ENCODE measurements around the gene ZC2HC1B. TPM values are rescaled to one million over a fixed set of nuclear protein-coding genes. Genes with fewer than 3 reads are reported as not detected.
"Not testable (repeated sequence)": the region's sequence is repeated elsewhere in the genome, so short reads cannot be mapped to it uniquely, and the experiment has no call there.

The ZC2HC1B gene
- total RNA-seq, 3 donors from 2014 or later: not detected

DNA sequence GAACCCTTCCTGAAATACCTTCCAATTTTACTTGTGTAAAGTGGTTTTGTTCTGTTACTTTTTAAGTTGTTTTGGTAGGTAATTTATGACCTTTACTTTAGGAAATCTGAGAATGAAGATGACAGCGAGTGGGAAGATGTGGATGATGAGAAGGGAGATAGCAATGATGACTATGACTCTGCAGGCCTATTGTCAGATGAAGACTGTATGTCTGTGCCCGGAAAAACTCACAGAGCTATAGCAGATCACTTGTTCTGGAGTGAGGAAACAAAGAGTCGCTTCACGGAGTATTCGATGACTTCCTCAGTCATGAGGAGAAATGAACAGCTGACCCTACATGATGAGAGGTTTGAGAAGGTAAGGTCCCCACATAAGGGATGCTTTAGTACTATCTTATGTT is 6.6 kb upstream of the ZC2HC1B start:
- Histone ChIP-seq H3K9me3 (peaks cover 7% of the 10 kb centered on the region), H3K4me3 (no peak overlapping the region), H3K4me1 (ENCODE audit: low read depth) (no peaks in the 10 kb centered on the region), H3K36me3 (ENCODE audit: low read depth) (peaks cover 2% of the 10 kb centered on the region)
- TF ChIP-seq, protein P1, sequence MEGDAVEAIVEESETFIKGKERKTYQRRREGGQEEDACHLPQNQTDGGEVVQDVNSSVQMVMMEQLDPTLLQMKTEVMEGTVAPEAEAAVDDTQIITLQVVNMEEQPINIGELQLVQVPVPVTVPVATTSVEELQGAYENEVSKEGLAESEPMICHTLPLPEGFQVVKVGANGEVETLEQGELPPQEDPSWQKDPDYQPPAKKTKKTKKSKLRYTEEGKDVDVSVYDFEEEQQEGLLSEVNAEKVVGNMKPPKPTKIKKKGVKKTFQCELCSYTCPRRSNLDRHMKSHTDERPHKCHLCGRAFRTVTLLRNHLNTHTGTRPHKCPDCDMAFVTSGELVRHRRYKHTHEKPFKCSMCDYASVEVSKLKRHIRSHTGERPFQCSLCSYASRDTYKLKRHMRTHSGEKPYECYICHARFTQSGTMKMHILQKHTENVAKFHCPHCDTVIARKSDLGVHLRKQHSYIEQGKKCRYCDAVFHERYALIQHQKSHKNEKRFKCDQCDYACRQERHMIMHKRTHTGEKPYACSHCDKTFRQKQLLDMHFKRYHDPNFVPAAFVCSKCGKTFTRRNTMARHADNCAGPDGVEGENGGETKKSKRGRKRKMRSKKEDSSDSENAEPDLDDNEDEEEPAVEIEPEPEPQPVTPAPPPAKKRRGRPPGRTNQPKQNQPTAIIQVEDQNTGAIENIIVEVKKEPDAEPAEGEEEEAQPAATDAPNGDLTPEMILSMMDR (IDR thresholded peaks at IDR 0.05): no peak
- DNase-seq (no peak), ATAC-seq (no peak)
- intact Hi-C loops (cut with DNase I, micrococcal nuclease): no loop called here

DNA sequence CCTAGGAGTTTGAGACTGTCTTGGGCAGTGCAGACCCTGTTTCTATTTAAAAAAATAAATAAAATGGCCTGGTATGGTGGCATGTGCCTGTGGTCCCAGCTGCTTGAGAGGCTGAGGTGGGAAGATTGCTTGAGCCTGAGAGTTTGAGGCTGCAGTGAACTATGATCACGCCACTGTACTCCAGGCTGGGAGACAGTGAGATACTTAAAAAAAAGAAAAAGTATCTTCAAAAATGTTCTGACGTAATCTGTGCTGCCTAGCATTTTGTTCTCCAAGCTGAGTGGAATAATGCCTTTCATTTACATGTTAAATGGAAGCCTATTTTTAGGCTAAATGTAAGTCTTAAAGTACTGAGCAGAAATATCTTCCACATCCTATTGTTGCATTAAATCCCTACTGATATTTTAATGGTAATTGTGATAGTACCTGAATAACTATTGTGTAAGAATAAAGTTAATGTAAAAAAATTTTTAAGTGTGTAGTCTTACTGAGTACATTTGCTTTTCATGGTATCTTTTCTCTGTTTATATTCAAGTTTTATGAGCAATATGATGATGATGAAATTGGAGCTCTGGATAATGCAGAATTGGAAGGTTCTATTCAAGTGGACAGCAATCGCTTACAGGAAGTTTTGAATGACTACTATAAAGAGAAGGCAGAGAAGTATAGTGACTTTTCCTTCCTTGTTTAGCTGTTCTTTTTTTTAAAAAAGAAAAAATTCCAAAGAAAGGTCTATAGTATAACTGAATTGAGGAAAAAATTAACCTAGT is 4.2 kb upstream of the ZC2HC1B start:
- Histone ChIP-seq H3K4me1 (ENCODE audit: low read depth) (no peaks in the 10 kb centered on the region), H3K9me3 (peaks cover 1% of the 10 kb centered on the region), H3K36me3 (ENCODE audit: low read depth) (peaks cover 11% of the 10 kb centered on the region), H3K4me3 (no peak overlapping the region)
- TF ChIP-seq, protein P1 (IDR thresholded peaks at IDR 0.05): no peak
- no peak for ATAC-seq
- no peak for DNase-seq
- intact Hi-C loops (cut with DNase I, micrococcal nuclease): no loop called here

DNA sequence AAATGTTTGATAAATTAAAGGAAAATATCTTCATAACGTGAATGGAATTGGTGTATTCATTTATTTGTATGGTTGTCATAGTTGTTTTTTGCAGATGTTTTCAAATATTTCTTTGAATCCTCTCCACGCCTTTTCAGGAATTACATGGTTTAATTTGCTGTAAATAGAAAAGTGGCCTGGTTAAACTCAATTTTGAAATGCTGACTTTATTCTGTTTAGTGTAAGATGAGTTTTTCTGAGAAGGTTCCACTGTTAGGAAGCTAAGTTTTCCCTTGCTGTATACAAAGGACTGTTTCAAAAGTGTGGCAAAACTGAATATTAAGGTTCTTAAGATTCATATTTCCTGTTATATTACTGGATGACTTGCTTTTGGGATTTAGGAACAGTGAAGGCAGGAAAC is 503 bp upstream of the ZC2HC1B start:
- intact Hi-C loops (cut with DNase I, micrococcal nuclease): no loop called here
- TF ChIP-seq, protein P1 (IDR thresholded peaks at IDR 0.05): no peak
- DNase-seq: no peak

DNA sequence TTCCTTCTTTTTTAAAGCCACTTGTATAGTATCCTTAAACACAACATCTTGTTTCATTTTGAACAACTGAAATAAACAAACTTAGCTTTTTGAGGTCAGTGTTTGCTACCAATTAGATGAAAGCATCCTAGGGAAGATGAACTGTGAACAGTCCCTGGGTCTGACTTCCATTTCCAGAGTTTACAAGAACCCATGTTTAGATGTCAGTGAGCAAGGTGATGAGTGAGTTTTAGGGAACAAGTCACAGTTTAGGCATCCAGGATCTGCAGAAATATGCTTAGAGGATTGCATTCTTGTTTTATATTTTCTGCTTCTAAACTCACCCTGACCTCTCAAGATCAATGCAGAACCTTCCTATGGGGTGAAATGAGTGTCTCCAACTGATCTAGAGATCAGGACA is 3.0 kb downstream of the ZC2HC1B start:
- DNase-seq: no peak
- intact Hi-C loops (cut with DNase I, micrococcal nuclease): no loop called here
- no peak for ATAC-seq
- no peaks in the 10 kb centered on the region for H3K4me1 ChIP-seq (ENCODE audit: low read depth)
- H3K4me3 ChIP-seq: no peak overlapping the region
- H3K36me3 ChIP-seq (ENCODE audit: low read depth): peaks cover 11% of the 10 kb centered on the region
- H3K9me3 ChIP-seq: no peaks in the 10 kb centered on the region
- TF ChIP-seq, protein P1 (IDR thresholded peaks at IDR 0.05): no peak

More for the DNA sequence above, 503 bp upstream of the ZC2HC1B start:
- Histone ChIP-seq H3K36me3 (ENCODE audit: low read depth) (peaks cover 11% of the 10 kb centered on the region), H3K9me3 (no peaks in the 10 kb centered on the region), H3K4me3 (no peak overlapping the region), H3K4me1 (ENCODE audit: low read depth) (no peaks in the 10 kb centered on the region)
- no peak for ATAC-seq

DNA sequence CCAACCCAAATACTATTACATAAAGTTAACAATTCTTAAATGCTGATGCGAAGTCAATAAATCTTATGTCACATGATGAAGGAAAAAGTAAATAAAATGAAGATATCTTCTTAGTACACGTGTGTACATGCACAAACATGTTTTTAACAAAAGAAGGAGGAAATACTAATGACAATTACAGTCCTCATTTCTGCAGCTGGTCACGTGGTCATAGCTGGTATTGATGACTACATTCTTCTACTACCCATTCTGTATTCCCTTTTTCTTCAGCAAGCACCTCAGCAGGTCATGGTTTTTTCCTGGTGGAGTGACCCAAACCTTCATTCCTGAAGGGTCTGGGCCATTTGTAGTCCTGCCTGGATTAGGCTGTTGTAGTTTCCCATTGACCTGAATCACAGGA is 4.5 kb downstream of the ZC2HC1B start:
- H3K9me3 ChIP-seq; ATAC-seq; H3K4me3 ChIP-seq; H3K4me1 ChIP-seq (ENCODE audit: low read depth); DNase-seq; intact Hi-C loops (cut with DNase I, micrococcal nuclease); H3K36me3 ChIP-seq (ENCODE audit: low read depth): not testable (repeated sequence)

DNA sequence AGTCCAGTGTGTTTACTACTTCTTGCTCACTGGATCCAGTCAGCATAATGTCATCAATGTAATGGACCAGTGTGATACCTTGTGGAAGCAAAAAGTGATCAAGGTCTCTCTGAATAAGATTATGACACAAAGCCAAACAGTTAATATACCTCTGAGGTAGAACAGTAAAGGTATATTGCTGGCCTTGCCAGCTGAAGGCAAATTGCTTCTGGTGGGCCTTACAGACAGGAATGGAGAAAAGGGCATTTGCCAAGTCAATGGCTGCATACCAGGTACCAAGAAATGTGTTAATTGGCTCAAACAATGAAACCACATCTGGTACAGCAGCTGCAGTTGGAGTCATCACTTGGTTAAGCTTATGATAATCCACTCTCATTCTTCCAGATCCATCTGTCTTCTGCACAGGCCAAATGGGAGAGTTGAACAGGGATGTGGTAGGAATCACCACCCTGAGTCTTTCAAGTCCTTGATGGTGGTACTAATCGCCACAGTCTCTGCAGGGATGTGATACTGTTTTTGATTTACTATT is 7.0 kb downstream of the ZC2HC1B start:
- intact Hi-C loops (cut with DNase I, micrococcal nuclease); ATAC-seq; H3K4me1 ChIP-seq (ENCODE audit: low read depth); H3K4me3 ChIP-seq; DNase-seq; H3K9me3 ChIP-seq; H3K36me3 ChIP-seq (ENCODE audit: low read depth): not testable (repeated sequence)
